ENCODE data around the gene ZFAND3. TPM values are rescaled to one million over a fixed set of nuclear protein-coding genes. Genes with fewer than 3 reads are reported as not detected.

ZFAND3 gene
- total RNA-seq, 1 experiment from 2014 or later = 22.2 TPM

- no peak for ATAC-seq
- no peaks in the 10 kb centered on the region for H3K27me3 ChIP-seq (ENCODE audit: low read length)
- no peak overlapping the region for H3K4me3 ChIP-seq (ENCODE audit: low read length)
- no peak for TF ChIP-seq EZH2 (IDR thresholded peaks at IDR 0.05; ENCODE audit: low read length, unreplicated experiment)
- TF ChIP-seq CTCF (conservative IDR thresholded peaks at IDR 0.05; ENCODE audit: low read depth, low read length) = no peak
- TF ChIP-seq EZH2phosphoT487 (IDR thresholded peaks at IDR 0.05; ENCODE audit: borderline replicate concordance, low read length) = no peak
- ChIA-PET POLR2A (ENCODE audit: unreplicated experiment) (no interaction called here), CTCF (no interaction called here)
- intact Hi-C loops (cut with micrococcal nuclease) = no loop called here
- H3K9ac ChIP-seq (ENCODE audit: low read length) = no peak overlapping the region
- no peaks in the 10 kb centered on the region for H3F3A ChIP-seq (ENCODE audit: low read length, unreplicated experiment)
- no peak overlapping the region for H3K4me2 ChIP-seq (ENCODE audit: low read length)
- H3K9me3 ChIP-seq (ENCODE audit: low read length) = no peaks in the 10 kb centered on the region
- no peak for DNase-seq
- no peak overlapping the region for H2AFZ ChIP-seq (ENCODE audit: low read length)
- no peaks in the 10 kb centered on the region for H3K9me2 ChIP-seq (replicated peaks; ENCODE audit: low read length)
- peaks cover 4% of the 10 kb centered on the region for H3K4me1 ChIP-seq (ENCODE audit: insufficient read depth, low read length)
- BruUV-seq (replicated peaks) = no TSS peak
- H3K27ac ChIP-seq (ENCODE audit: low read length) = no peak overlapping the region
- 0 out of 2 replicates have a peak, but pooled peaks cover 12% of the 10 kb centered on the region for H3K79me2 ChIP-seq (ENCODE audit: low read length)
- peaks cover 4% of the 10 kb centered on the region; the same call in 1 of the 2 replicates for H3K36me3 ChIP-seq (ENCODE audit: low read depth, low read length)
- H4K20me1 ChIP-seq (ENCODE audit: low read length) = peaks cover 6% of the 10 kb centered on the region
Observed at GRCh38 chr6:38086346-38086745, 266.8 kb downstream of the ZFAND3 start.

- H3K9me2 ChIP-seq (replicated peaks; ENCODE audit: low read length) = no peaks in the 10 kb centered on the region
- ATAC-seq (no peak), DNase-seq (no peak)
- H3K4me3 ChIP-seq (ENCODE audit: low read length) = no peak overlapping the region
- no peak overlapping the region for H3K4me2 ChIP-seq (ENCODE audit: low read length)
- CTCF ChIA-PET = no interaction called here
- POLR2A ChIA-PET (ENCODE audit: unreplicated experiment) = no interaction called here
- no peaks in the 10 kb centered on the region for H3K36me3 ChIP-seq (ENCODE audit: low read depth, low read length)
- no peaks in the 10 kb centered on the region for H3K9me3 ChIP-seq (ENCODE audit: low read length)
- no peaks in the 10 kb centered on the region for H3K79me2 ChIP-seq (ENCODE audit: low read length)
- H4K20me1 ChIP-seq (ENCODE audit: low read length) = no peaks in the 10 kb centered on the region
- no peaks in the 10 kb centered on the region for H3K4me1 ChIP-seq (ENCODE audit: insufficient read depth, low read length)
- TF ChIP-seq CTCF (conservative IDR thresholded peaks at IDR 0.05; ENCODE audit: low read depth, low read length) (no peak), EZH2phosphoT487 (IDR thresholded peaks at IDR 0.05; ENCODE audit: borderline replicate concordance, low read length) (no peak)
- H3K27me3 ChIP-seq (ENCODE audit: low read length) = no peaks in the 10 kb centered on the region
- no peaks in the 10 kb centered on the region for H3F3A ChIP-seq (ENCODE audit: low read length, unreplicated experiment)
- no peak overlapping the region for H3K9ac ChIP-seq (ENCODE audit: low read length)
- BruUV-seq (replicated peaks) = no TSS peak
- H2AFZ ChIP-seq (ENCODE audit: low read length) = no peak overlapping the region
- no peak overlapping the region for H3K27ac ChIP-seq (ENCODE audit: low read length)
- intact Hi-C loops (cut with micrococcal nuclease) = no loop called here
Observed at GRCh38 chr6:38088010-38088409, 268.5 kb downstream of the ZFAND3 start.

GRCh38 chr6:38088829-38089228 is 269.3 kb downstream of the ZFAND3 start:
- H3K4me3 ChIP-seq (ENCODE audit: low read length) = no peak overlapping the region
- ATAC-seq (no peak), DNase-seq (no peak)
- H3K27me3 ChIP-seq (ENCODE audit: low read length) = no peaks in the 10 kb centered on the region
- H3K4me2 ChIP-seq (ENCODE audit: low read length) = no peak overlapping the region
- H3K27ac ChIP-seq (ENCODE audit: low read length) = no peak overlapping the region
- BruUV-seq (replicated peaks) = no TSS peak
- TF ChIP-seq CTCF (conservative IDR thresholded peaks at IDR 0.05; ENCODE audit: low read depth, low read length) = no peak
- TF ChIP-seq EZH2 (IDR thresholded peaks at IDR 0.05; ENCODE audit: low read length, unreplicated experiment) = no peak
- no peak for TF ChIP-seq EZH2phosphoT487 (IDR thresholded peaks at IDR 0.05; ENCODE audit: borderline replicate concordance, low read length)
- H3K9ac ChIP-seq (ENCODE audit: low read length) = no peak overlapping the region
- no peaks in the 10 kb centered on the region for H3K36me3 ChIP-seq (ENCODE audit: low read depth, low read length)
- H3K4me1 ChIP-seq (ENCODE audit: insufficient read depth, low read length) = no peaks in the 10 kb centered on the region
- POLR2A ChIA-PET (ENCODE audit: unreplicated experiment) = no interaction called here
- no peaks in the 10 kb centered on the region for H3K79me2 ChIP-seq (ENCODE audit: low read length)
- H4K20me1 ChIP-seq (ENCODE audit: low read length) = no peaks in the 10 kb centered on the region
- H3K9me3 ChIP-seq (ENCODE audit: low read length) = no peaks in the 10 kb centered on the region
- intact Hi-C loops (cut with micrococcal nuclease) = no loop called here
- CTCF ChIA-PET = no interaction called here
- H3F3A ChIP-seq (ENCODE audit: low read length, unreplicated experiment) = no peaks in the 10 kb centered on the region
- no peaks in the 10 kb centered on the region for H3K9me2 ChIP-seq (replicated peaks; ENCODE audit: low read length)
- no peak overlapping the region for H2AFZ ChIP-seq (ENCODE audit: low read length)

Data from PC-3 (cell line).